ENCODE results near the gene CFAP100. TPM values are rescaled to one million over a fixed set of nuclear protein-coding genes. Genes with fewer than 3 reads are reported as not detected.

The CFAP100 gene
- total and polyA plus RNA-seq, 10 of the 15 experiments (the other 5 are each of a cell fraction or from before 2014, with no cell fraction given) = 0.04 to 0.27 TPM; not detected in 8

DNA sequence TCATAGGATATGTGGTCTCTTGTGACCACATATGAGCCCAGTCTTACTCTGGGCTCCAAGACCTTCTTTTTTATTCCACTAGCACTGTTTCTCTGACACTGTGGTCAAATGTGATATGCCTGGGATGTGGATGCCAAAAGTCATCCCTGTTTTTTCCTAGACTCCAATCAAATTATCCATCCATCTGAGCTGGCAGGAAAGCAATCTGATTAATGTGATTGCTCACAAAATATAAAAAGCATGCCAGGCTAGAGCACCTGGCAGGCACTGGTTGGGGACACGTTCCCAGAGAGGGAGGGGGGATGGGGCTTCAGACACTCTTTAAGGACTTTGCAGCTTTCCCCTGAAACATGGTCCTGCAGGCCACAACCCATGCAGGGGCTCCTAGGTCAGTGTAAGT lies 3.1 kb upstream of the CFAP100 start:
- peaks cover 13% of the 10 kb centered on the region for H3K4me1 ChIP-seq (ENCODE audit: control insufficient read depth, insufficient read depth, low read length)
- intact Hi-C loops (cut with micrococcal nuclease; ENCODE audit: unreplicated experiment) = no loop called here
- FAIRE-seq (no peak), ATAC-seq (no peak), DNase-seq (ENCODE audit: low read depth, low spot score) (no peak)
- peaks cover 0 to 3% of the 10 kb centered on the region in 2 experiments; a peak in 2 of 4 replicates for H3K27me3 ChIP-seq (replicated peaks in 1 of 2; ENCODE audit: control insufficient read depth in 2 of 2, insufficient read depth in 2 of 2, low read length in 1 of 2)
- ChIA-PET POLR2A (no interaction called here), RAD21 (ENCODE audit: unreplicated experiment) (interaction anchor here (1.0 to 1.4 kb wide), 2 partner anchors 84 to 258 kb away, joined by 3 to 4 read pairs; partner anchors contain the start of gene ZXDC), CTCF (interaction anchor here (2.1 kb wide), 1 partner anchor 80 kb away, joined by 4 read pairs; no protein-coding TSS in a partner anchor), SMC1A (ENCODE audit: uncharacterized antibody, unreplicated experiment) (no interaction called here)
- H3K36me3 ChIP-seq (ENCODE audit: control insufficient read depth in 2 of 2, insufficient read depth in 2 of 2, low read length in 1 of 2) = no peaks in the 10 kb centered on the region
- BruUV-seq (replicated peaks) = no TSS peak
- no peak overlapping the region for H2AFZ ChIP-seq (ENCODE audit: control insufficient read depth, low read depth, low read length)
- H4K20me1 ChIP-seq (ENCODE audit: control insufficient read depth, insufficient read depth) = no peaks in the 10 kb centered on the region
- H3K4me2 ChIP-seq (ENCODE audit: control insufficient read depth, insufficient read depth) = no peak overlapping the region
- in situ Hi-C loops (cut with MboI) = loop anchor here (10.0 to 25.0 kb wide), 2 partner anchors 104 to 257 kb away; no protein-coding TSS in a partner anchor
- H3K4me3 ChIP-seq = no peak overlapping the region
- no peaks in the 10 kb centered on the region for H3K79me2 ChIP-seq (ENCODE audit: control insufficient read depth, insufficient read depth, low read length)
- H3K9ac ChIP-seq (ENCODE audit: control insufficient read depth, insufficient read depth, low read length) = no peak overlapping the region
- 0% methylated on average over 1 of the region's 1 CpG for WGBS (ENCODE audit: insufficient coverage, insufficient replicate concordance, low lambda C conversion rate, missing lambda C conversion rate)
- no peak for TF ChIP-seq ETV6 (conservative IDR thresholded peaks at IDR 0.05 in 1 of 2, IDR thresholded peaks at IDR 0.05 in 1 of 2; ENCODE audit: borderline replicate concordance in 1 of 2, low read depth in 1 of 2)
- no peak for TF ChIP-seq BACH1 (IDR thresholded peaks at IDR 0.05; ENCODE audit: borderline replicate concordance)
- TF ChIP-seq CHD4 (IDR thresholded peaks at IDR 0.05) = no peak
- TF ChIP-seq, protein P1, sequence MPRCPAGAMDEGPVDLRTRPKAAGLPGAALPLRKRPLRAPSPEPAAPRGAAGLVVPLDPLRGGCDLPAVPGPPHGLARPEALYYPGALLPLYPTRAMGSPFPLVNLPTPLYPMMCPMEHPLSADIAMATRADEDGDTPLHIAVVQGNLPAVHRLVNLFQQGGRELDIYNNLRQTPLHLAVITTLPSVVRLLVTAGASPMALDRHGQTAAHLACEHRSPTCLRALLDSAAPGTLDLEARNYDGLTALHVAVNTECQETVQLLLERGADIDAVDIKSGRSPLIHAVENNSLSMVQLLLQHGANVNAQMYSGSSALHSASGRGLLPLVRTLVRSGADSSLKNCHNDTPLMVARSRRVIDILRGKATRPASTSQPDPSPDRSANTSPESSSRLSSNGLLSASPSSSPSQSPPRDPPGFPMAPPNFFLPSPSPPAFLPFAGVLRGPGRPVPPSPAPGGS (IDR thresholded peaks at IDR 0.05; ENCODE audit: borderline replicate concordance, insufficient read depth, low read depth, low read length, poor library complexity, severe bottlenecking) = no peak
- no peak for TF ChIP-seq MTA2 (IDR thresholded peaks at IDR 0.05; ENCODE audit: low read depth)
- no peak for TF ChIP-seq DPF2 (IDR thresholded peaks at IDR 0.05)
- TF ChIP-seq, protein P2, sequence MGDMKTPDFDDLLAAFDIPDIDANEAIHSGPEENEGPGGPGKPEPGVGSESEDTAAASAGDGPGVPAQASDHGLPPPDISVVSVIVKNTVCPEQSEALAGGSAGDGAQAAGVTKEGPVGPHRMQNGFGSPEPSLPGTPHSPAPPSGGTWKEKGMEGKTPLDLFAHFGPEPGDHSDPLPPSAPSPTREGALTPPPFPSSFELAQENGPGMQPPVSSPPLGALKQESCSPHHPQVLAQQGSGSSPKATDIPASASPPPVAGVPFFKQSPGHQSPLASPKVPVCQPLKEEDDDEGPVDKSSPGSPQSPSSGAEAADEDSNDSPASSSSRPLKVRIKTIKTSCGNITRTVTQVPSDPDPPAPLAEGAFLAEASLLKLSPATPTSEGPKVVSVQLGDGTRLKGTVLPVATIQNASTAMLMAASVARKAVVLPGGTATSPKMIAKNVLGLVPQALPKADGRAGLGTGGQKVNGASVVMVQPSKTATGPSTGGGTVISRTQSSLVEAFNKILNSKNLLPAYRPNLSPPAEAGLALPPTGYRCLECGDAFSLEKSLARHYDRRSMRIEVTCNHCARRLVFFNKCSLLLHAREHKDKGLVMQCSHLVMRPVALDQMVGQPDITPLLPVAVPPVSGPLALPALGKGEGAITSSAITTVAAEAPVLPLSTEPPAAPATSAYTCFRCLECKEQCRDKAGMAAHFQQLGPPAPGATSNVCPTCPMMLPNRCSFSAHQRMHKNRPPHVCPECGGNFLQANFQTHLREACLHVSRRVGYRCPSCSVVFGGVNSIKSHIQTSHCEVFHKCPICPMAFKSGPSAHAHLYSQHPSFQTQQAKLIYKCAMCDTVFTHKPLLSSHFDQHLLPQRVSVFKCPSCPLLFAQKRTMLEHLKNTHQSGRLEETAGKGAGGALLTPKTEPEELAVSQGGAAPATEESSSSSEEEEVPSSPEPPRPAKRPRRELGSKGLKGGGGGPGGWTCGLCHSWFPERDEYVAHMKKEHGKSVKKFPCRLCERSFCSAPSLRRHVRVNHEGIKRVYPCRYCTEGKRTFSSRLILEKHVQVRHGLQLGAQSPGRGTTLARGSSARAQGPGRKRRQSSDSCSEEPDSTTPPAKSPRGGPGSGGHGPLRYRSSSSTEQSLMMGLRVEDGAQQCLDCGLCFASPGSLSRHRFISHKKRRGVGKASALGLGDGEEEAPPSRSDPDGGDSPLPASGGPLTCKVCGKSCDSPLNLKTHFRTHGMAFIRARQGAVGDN (IDR thresholded peaks at IDR 0.05) = no peak
- no peak for TF ChIP-seq IKZF2 (IDR thresholded peaks at IDR 0.05)
- no peak for TF ChIP-seq TAF1 (IDR thresholded peaks at IDR 0.05; ENCODE audit: borderline replicate concordance, low read depth, low read length)
- TF ChIP-seq, protein P3, sequence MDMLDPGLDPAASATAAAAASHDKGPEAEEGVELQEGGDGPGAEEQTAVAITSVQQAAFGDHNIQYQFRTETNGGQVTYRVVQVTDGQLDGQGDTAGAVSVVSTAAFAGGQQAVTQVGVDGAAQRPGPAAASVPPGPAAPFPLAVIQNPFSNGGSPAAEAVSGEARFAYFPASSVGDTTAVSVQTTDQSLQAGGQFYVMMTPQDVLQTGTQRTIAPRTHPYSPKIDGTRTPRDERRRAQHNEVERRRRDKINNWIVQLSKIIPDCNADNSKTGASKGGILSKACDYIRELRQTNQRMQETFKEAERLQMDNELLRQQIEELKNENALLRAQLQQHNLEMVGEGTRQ (IDR thresholded peaks at IDR 0.05; ENCODE audit: borderline replicate concordance, low read depth, low read length) = no peak
- no peak for TF ChIP-seq NRF1 (conservative IDR thresholded peaks at IDR 0.05; ENCODE audit: low read depth, low read length)
- no peak overlapping the region for H3K27ac ChIP-seq (ENCODE audit: control insufficient read depth, insufficient read depth)
- H3K9me3 ChIP-seq (replicated peaks; ENCODE audit: control insufficient read depth, insufficient read depth, low read length) = no peaks in the 10 kb centered on the region

All from GM12878 (cell line).